Activated B cell treated with CpG ODN at 0.5 μM for 24 hours (primary cell): ENCODE results near the gene CSGALNACT2. TPM values are rescaled to one million over a fixed set of nuclear protein-coding genes. Genes with fewer than 3 reads are reported as not detected.

Source experiments
- ATAC-seq: fragments of 200-7000 bp; cut with Tn5 transposase; one replicate; pipeline ENCODE4 v1.10.0; 2021; ENCODE audit warnings: low read depth, mild to moderate bottlenecking, moderate library complexity
- CTCF ChIA-PET: fragments of 350-600 bp; sonication (Branson Sonifier 250); formaldehyde crosslinking; loops from one replicate; lab custom pipeline; 2021; ENCODE audit warnings: antibody characterized with exemption; lab: Charles Lee
- POLR2A ChIA-PET: fragments of 350-600 bp; sonication (Branson Sonifier 250); formaldehyde crosslinking; loops from one replicate; lab custom pipeline; 2021; ENCODE audit warnings: antibody characterized with exemption; lab: Charles Lee
- DNase-seq: peaks from one replicate; pipeline ENCODE4 v3.0.0; 2022
- H3K27ac Mint-ChIP-seq: one replicate; pipeline ENCODE4 v1.8.0; 2020; ENCODE audit warnings: mixed read lengths
- H3K27me3 Mint-ChIP-seq: one replicate; pipeline ENCODE4 v1.8.0; 2021; ENCODE audit warnings: mixed read lengths
- H3K36me3 Mint-ChIP-seq: one replicate; pipeline ENCODE4 v1.8.0; 2021; ENCODE audit warnings: low read depth, mixed read lengths
- H3K4me1 Mint-ChIP-seq: one replicate; pipeline ENCODE4 v1.8.0; 2021; ENCODE audit warnings: mixed read lengths
- H3K4me3 Mint-ChIP-seq: one replicate; pipeline ENCODE4 v1.8.0; 2020; ENCODE audit warnings: mild to moderate bottlenecking, mixed read lengths
- H3K9me3 Mint-ChIP-seq: one replicate; pipeline ENCODE4 v1.8.0; 2020; ENCODE audit warnings: mixed read lengths
- CTCF ChIP-seq: fragments of 200-600 bp; IDR thresholded peaks from one replicate; pipeline ENCODE4 v1.8.0; 2022; ENCODE audit warnings: antibody characterized with exemption, mild to moderate bottlenecking
- intact Hi-C: fragments of 100-400 bp; cut with micrococcal nuclease; formaldehyde crosslinking; loops from one replicate; pipeline ENCODE4 v1.15.1; 2024
- total RNA-seq: library from RNA; stranded (reverse); gene quantifications from 2 replicates; pipeline ENCODE4 v1.2.3, GENCODE V29; 2022

Gene CSGALNACT2
- total RNA-seq, 1 donor from 2014 or later = 17.4 TPM

GRCh38 chr10:43230101-43230908, 92.1 kb downstream of the CSGALNACT2 start:
- H3K27me3 Mint-ChIP-seq = peaks cover 37% of the 10 kb centered on the region
- DNase-seq = no peak
- CTCF ChIA-PET = no interaction called here

GRCh38 chr10:43230909-43231522, 92.8 kb downstream of the CSGALNACT2 start:
- DNase-seq (no peak), ATAC-seq (no peak)
- ChIA-PET POLR2A (no interaction called here), CTCF (no interaction called here)
- peaks cover 27% of the 10 kb centered on the region for H3K4me1 Mint-ChIP-seq
- no peak overlapping the region for H3K27ac Mint-ChIP-seq
- no peak for TF ChIP-seq CTCF
- no peaks in the 10 kb centered on the region for H3K9me3 Mint-ChIP-seq
- H3K36me3 Mint-ChIP-seq = no peaks in the 10 kb centered on the region
- intact Hi-C loops = no loop called here
- H3K4me3 Mint-ChIP-seq = peak overlapping the region; percentile 15
- peaks cover 37% of the 10 kb centered on the region for H3K27me3 Mint-ChIP-seq

More at GRCh38 chr10:43230101-43230908, 92.1 kb downstream of the CSGALNACT2 start:
- TF ChIP-seq CTCF = no peak
- no peaks in the 10 kb centered on the region for H3K36me3 Mint-ChIP-seq
- peak overlapping the region; percentile 15 for H3K4me3 Mint-ChIP-seq
- POLR2A ChIA-PET = no interaction called here
- peaks cover 29% of the 10 kb centered on the region for H3K4me1 Mint-ChIP-seq
- intact Hi-C loops = no loop called here
- no peaks in the 10 kb centered on the region for H3K9me3 Mint-ChIP-seq
- H3K27ac Mint-ChIP-seq = no peak overlapping the region
- ATAC-seq = no peak

GRCh38 chr10:43231523-43232078, 93.4 kb downstream of the CSGALNACT2 start:
- Mint-ChIP-seq H3K27me3 (peaks cover 32% of the 10 kb centered on the region), H3K27ac (no peak overlapping the region), H3K9me3 (no peaks in the 10 kb centered on the region), H3K4me1 (peaks cover 25% of the 10 kb centered on the region), H3K4me3 (no peak overlapping the region), H3K36me3 (no peaks in the 10 kb centered on the region)
- intact Hi-C loops = no loop called here
- ATAC-seq (no peak), DNase-seq (no peak)
- ChIA-PET CTCF (no interaction called here), POLR2A (no interaction called here)
- TF ChIP-seq CTCF = no peak

GRCh38 chr10:43233601-43234430, 95.6 kb downstream of the CSGALNACT2 start:
- CTCF ChIA-PET = no interaction called here

More at GRCh38 chr10:43233601-43234430, 95.6 kb downstream of the CSGALNACT2 start:
- intact Hi-C loops = no loop called here
- ATAC-seq (no peak), DNase-seq (no peak)
- H3K27ac Mint-ChIP-seq = no peak overlapping the region
- no peaks in the 10 kb centered on the region for H3K36me3 Mint-ChIP-seq
- H3K9me3 Mint-ChIP-seq = no peaks in the 10 kb centered on the region
- H3K4me3 Mint-ChIP-seq = no peak overlapping the region
- H3K4me1 Mint-ChIP-seq = peaks cover 22% of the 10 kb centered on the region
- peaks cover 17% of the 10 kb centered on the region for H3K27me3 Mint-ChIP-seq
- POLR2A ChIA-PET = no interaction called here
- no peak for TF ChIP-seq CTCF
